ENCODE data around the gene FKBP6.
"Not testable (repeated sequence)": the region's sequence is repeated elsewhere in the genome, so short reads cannot be mapped to it uniquely, and the experiment has no call there.

The FKBP6 gene

DNA sequence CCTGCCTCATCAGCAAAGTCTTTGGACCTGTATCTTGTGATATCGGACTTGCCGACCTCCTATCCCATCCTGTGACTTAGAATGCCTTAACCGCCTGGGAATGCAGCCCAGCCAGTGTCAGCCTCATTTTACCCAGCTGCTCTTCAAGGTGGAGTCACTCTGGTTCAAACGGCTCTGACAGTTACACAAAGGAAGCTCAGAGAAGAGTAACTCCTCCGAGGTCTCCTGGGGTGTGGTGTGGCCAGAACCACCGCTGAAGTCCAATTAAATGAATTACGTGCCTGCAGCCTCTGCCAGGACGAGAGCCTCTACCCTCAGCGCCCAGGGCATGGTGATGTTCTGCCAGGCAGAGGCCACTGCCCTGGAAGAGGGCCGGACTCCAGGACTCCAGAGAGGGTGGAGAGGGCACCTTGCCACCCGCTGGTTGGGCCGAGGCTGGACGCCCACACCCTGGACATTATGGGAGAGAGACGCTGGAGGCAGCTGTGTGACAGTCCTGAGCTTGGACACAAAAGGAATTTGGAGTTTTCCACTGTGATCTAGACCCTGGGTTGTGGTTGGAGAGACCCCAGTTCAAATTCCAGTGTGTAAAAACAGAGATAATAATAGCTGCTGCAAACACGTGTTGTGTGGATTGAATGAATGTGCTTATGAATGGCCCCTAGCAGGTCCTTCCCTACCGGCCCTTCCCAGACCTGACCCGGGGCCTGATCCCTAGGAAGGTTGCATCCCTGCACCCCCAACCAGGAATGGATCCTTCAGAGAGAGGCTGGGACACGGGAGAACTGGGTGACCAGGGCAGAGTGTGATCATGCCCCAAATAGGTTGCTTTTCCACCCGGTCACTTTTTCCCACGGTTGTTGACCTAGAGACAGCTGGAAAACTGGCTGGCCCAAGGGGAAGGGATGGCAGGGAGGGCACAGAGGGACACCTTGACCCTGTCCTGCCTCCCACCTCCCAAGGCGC lies 67.9 kb downstream of the FKBP6 start:
- no peak for DNase-seq

DNA sequence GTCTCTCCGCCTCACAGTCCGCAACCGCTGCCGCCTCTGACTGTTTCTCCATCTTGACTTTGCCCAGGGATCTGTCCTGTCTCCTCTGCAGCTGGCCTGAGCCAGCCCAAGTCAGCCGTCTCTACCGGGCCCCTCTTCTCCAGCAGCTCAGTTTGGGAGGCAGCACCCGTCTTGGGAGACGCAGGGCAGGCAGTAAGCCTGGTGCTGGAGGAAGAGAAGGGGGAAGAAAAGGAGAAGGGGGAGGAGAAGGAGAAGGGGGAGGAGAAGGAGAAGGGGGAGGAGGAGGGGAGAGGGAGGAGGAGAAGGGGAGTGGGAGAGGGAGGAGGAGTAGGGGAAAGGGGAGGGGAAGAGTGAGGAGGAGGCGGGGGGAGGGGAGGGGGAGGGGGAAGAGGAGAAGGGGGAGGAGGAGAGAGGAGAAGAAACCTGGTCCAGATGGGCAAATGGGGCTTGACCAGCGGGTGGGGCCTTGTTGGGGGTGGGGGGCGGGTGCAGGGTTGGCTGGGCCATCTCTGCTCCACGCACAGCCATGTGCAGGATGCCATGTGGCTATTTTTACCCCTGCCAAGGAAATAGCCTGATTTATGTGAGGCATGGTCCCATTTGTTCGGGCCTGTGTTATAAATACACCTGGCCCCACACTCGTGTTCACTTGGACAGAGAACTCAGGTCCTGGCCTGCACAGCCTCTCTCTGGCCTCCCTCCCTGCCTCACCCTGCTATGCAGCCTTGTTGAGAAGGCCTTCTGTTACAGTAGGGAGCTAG lies 69.7 kb downstream of the FKBP6 start:
- DNase-seq = no peak

DNA sequence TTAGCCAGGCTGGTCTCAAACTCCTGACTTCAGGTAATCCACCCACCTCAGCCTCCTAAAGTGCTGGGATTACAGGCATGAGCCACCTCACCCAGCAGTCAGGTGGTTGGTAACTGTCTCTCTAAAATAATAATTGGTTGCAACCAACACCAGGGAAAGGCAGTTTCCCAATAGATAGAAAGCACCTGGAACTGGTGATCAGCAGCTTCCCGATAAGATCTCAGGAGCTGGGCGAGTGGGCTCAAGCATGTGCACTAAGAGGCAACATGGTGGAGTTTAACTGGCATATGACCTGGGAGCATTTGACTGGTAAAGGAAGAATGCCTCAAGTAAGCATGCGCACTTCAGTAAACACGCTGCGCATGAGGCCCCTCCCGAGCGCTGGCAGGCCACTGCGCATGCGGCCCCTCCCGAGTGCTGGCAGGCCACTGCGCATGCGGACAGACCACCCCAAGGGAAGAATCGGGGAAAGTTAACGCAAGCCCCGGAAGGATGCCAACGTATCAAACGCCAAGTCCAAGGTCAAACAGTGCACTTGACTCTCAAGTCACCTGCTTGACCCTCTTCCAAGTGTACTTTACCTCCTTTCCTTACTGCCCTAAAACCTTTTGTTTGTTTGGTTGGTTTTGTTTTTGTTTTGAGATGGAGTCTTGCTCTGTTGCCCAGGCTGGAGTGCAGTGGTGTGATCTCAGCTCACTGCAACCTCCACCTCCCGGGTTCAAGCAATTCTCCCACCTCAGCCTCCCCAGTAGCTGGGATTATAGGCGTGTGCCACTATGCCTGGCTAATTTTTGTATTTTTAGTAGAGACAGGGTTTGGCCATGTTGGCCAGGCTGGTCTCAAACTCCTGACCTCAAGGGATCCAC lies 71.5 kb downstream of the FKBP6 start:
- DNase-seq = peak; percentile 20

DNA sequence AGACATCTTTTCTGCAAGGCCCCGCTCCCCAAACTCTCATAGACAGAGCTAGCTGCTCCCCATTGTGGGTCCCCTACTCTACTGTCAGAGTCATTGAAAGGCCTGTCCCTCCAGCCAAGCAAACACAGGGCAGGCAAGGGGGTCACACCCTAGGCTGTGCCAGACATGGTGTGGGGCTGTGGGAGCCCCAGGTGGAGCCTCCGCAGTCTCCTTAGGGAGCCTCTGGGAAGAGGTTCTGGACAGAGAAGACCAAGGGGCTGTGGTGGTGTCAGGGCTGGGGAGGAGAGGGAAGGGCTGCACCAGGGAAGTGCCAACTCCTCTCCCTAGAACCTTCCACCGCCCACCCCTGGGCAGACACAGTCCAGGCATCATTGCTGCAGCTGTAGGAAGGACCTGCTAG lies 76.9 kb downstream of the FKBP6 start:
- not testable (repeated sequence) for DNase-seq
